Loucy (cell line): ENCODE data around the gene OR1A1.

Source experiments
- H2AFZ ChIP-seq: fragments of 200-600 bp; sonication (generic); 2 replicates; pipeline ENCODE4 v1.6.0; 2016; ENCODE audit warnings: antibody characterized with exemption, mild to moderate bottlenecking, low read length, moderate library complexity
- H3F3A ChIP-seq: fragments of 200-600 bp; 2 replicates; pipeline ENCODE4 v1.6.0; 2016; ENCODE audit warnings: antibody characterized with exemption, low read depth, mild to moderate bottlenecking
- H3K27me3 ChIP-seq: fragments of 200-600 bp; sonication (generic); 2 replicates; pipeline ENCODE4 v1.6.1; 2014; ENCODE audit warnings: low read length, mild to moderate bottlenecking; ENCODE audit not compliant: insufficient read depth, poor library complexity, severe bottlenecking
- H3K36me3 ChIP-seq: fragments of 200-600 bp; sonication (generic); 2 replicates; pipeline ENCODE4 v1.6.1; 2016; ENCODE audit warnings: low read length; ENCODE audit not compliant: insufficient read depth
- H3K4me1 ChIP-seq: fragments of 200-600 bp; sonication (generic); 2 replicates; pipeline ENCODE4 v1.5.1; 2014; ENCODE audit warnings: low read length, mild to moderate bottlenecking; ENCODE audit not compliant: insufficient read depth, poor library complexity, severe bottlenecking
- H3K4me2 ChIP-seq: fragments of 200-600 bp; sonication (generic); 2 replicates; pipeline ENCODE4 v1.6.0; 2014; ENCODE audit warnings: antibody characterized with exemption, low read length, low read depth, mild to moderate bottlenecking; ENCODE audit not compliant: poor library complexity, severe bottlenecking
- H3K4me3 ChIP-seq: fragments of 200-600 bp; sonication (generic); 2 replicates; pipeline ENCODE4 v1.5.1; 2014; ENCODE audit warnings: low read length, mild to moderate bottlenecking, mixed read lengths; ENCODE audit not compliant: poor library complexity, severe bottlenecking
- H3K79me2 ChIP-seq: fragments of 200-600 bp; sonication (generic); 2 replicates; pipeline ENCODE4 v1.6.1; 2014; ENCODE audit warnings: low read length; ENCODE audit not compliant: insufficient read depth
- H3K9ac ChIP-seq: fragments of 200-600 bp; sonication (generic); 2 replicates; pipeline ENCODE4 v1.6.0; 2014; ENCODE audit warnings: mild to moderate bottlenecking, low read depth, low read length, moderate library complexity; ENCODE audit not compliant: poor library complexity, severe bottlenecking
- H3K9me2 ChIP-seq: fragments of 200-600 bp; sonication (generic); replicated peaks from 2 replicates; pipeline ENCODE4 v1.6.1; 2016; ENCODE audit warnings: low read depth, low read length, mixed read lengths
- H3K9me3 ChIP-seq: fragments of 200-600 bp; sonication (generic); 2 replicates; pipeline ENCODE4 v1.6.1; 2014; ENCODE audit warnings: mild to moderate bottlenecking, antibody characterized with exemption, low read length, low read depth; ENCODE audit not compliant: insufficient read depth
- H4K20me1 ChIP-seq: fragments of 200-600 bp; sonication (generic); 2 replicates; pipeline ENCODE4 v1.6.0; 2014; ENCODE audit warnings: antibody characterized with exemption, low read length, mild to moderate bottlenecking; ENCODE audit not compliant: insufficient read depth, poor library complexity, severe bottlenecking
- CTCF ChIP-seq: fragments of 200-600 bp; sonication (generic); conservative IDR thresholded peaks from 2 replicates; pipeline ENCODE4 v1.5.1; 2014; ENCODE audit warnings: mild to moderate bottlenecking, antibody characterized with exemption, low read length
- EZH2phosphoT487 ChIP-seq: fragments of 200-600 bp; IDR thresholded peaks from 2 replicates; pipeline ENCODE4 v1.6.1; 2018; ENCODE audit warnings: antibody characterized with exemption, mild to moderate bottlenecking, moderate library complexity, borderline replicate concordance

Gene OR1A1

DNA sequence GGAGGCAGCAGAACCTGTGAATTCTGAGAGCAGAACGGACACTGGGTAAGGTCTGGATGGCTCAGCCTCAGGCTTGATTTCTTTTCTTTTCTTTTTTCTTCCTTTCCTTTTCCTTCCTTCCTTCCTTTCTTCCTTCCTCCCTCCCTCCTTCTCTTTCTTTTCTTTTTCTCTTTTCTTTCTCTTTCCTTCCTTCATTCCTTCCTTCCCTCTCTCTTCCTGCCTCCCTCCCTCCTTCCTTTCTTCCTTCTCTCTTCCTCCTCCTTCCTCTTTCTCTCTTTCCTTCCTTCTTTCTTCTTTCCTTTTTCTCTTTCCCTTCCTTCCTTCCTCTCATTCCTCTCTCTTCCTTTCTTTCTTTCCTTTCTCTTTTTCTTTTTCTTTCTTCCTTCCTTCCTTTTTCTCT is 52.7 kb downstream of the OR1A1 start:
- H4K20me1 ChIP-seq, result no peaks in the 10 kb centered on the region
- H3K4me2 ChIP-seq, result no peak overlapping the region
- H3K4me3 ChIP-seq, result no peak overlapping the region
- no peaks in the 10 kb centered on the region for H3K9me3 ChIP-seq
- H3K79me2 ChIP-seq, result no peaks in the 10 kb centered on the region
- no peaks in the 10 kb centered on the region for H3K4me1 ChIP-seq
- H3K9me2 ChIP-seq, result no peaks in the 10 kb centered on the region
- H3K9ac ChIP-seq, result no peak overlapping the region
- no peak overlapping the region for H2AFZ ChIP-seq
- no peaks in the 10 kb centered on the region for H3K27me3 ChIP-seq
- no peaks in the 10 kb centered on the region for H3K36me3 ChIP-seq
- H3F3A ChIP-seq, result no peaks in the 10 kb centered on the region
- TF ChIP-seq CTCF, result no peak
- no peak for TF ChIP-seq EZH2phosphoT487

- Histone ChIP-seq H3K9ac (no peak overlapping the region), H3K4me1 (no peaks in the 10 kb centered on the region), H3K27me3 (no peaks in the 10 kb centered on the region), H3K36me3 (no peaks in the 10 kb centered on the region), H3F3A (no peaks in the 10 kb centered on the region), H3K4me3 (no peak overlapping the region), H3K9me3 (no peaks in the 10 kb centered on the region), H3K79me2 (no peaks in the 10 kb centered on the region), H4K20me1 (no peaks in the 10 kb centered on the region), H3K4me2 (no peak overlapping the region), H2AFZ (no peak overlapping the region), H3K9me2 (no peaks in the 10 kb centered on the region)
- TF ChIP-seq CTCF (no peak), EZH2phosphoT487 (no peak)
These were observed 53.1 kb downstream of the OR1A1 start for GRCh38 chr17:3260600-3260999.
